GM19193 (cell line): ENCODE measurements around the gene TEX22.

Experiments used
- POLR2A ChIP-seq: IDR thresholded peaks from 4 replicates; pipeline ENCODE4 v1.6.1; 2011; ENCODE audit not compliant: insufficient read depth, insufficient read length; ENCODE audit errors: extremely low read depth

The TEX22 gene

GRCh38 chr14:105442834-105443233, 44.5 kb downstream of the TEX22 start:
- TF ChIP-seq POLR2A, result no peak

DNA sequence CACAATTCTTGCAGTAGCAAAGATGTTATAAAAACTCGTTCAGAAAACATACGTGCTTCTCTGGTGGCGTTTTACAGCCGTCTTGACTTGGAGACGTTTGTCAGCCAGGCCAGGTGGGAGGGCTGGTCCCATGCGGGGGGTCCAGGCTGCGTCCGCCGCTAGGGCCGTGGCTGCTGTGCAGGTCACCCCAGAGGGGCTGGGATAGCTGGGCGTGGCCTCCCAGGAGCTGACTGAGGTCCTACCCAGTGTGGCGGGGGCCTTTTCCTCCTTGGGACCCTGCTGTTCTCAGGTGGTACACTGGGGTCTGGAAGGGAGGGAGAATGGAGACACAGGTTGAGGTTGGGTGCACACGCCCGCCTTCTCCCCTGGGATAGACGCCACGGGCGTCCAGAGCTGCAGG, 46.5 kb downstream of the TEX22 start:
- no peak for TF ChIP-seq POLR2A

DNA sequence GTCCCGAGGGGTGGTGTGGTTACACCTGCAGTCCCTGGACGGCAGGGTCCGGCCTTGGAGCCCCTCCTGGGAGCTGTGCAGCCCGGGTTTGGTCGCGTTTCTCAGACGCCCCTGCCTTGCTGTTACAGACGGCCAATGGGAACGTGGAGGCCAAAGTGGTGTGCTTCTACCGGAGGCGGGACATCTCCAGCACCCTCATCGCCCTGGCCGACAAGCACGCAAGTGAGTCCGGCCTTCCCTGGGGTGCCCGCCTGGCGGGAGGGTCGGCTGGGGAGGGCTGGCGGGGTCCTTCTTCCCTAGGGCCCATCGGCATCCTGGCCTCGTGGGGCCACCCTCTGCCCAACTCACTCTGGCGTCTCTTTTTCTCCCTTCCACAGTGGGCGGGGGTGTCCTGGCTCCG, 47.0 kb downstream of the TEX22 start:
- no peak for TF ChIP-seq POLR2A

DNA sequence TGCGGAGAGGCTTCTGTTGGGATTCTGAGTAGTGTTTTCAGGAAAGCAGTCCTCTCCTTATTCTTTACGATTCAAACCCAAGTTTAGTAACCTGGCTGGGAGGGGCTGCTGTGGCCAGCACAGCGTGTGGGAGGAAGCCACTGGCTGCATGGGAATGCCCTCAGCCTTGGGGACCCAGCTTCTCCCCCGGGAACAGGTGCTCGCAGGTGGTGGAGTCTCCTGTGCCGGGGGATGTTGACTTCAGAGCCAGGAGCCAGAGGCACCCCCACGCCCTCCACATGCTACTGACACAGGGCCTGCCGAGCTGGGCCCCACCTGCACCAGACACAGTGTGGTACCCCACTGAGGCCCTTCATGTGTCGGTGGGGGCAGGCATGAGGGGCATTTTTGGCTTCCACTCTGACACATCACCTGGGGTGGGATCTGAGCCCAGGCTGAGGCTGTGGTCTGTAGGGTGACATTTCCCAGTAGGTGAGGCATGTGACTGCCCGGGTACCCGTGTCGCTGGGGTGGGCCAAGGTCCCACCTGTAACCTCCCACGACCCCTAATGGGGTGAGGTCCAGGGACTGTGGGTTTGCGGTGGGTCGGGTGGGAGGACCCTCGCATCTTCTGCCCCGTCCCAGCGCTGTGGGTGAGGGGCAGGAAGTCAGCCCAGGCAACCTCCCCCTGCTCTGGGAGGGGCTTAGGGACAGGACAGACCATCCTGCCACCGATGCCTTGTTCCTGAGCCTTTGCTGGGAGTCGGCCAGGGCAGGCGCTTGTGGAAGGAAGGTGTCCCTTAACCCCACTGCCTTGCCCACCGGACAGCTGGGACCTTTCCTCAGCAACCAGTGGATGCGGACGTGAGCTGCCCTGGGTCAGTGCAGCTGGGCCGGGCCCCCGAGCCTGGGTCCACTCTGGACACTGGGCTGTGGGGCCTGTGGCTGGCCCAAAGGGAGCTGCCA, 47.8 kb downstream of the TEX22 start:
- TF ChIP-seq POLR2A, result no peak

GRCh38 chr14:105446971-105447370, 48.6 kb downstream of the TEX22 start:
- TF ChIP-seq POLR2A, result no peak

GRCh38 chr14:105447651-105448640, 49.6 kb downstream of the TEX22 start:
- no peak for TF ChIP-seq POLR2A

DNA sequence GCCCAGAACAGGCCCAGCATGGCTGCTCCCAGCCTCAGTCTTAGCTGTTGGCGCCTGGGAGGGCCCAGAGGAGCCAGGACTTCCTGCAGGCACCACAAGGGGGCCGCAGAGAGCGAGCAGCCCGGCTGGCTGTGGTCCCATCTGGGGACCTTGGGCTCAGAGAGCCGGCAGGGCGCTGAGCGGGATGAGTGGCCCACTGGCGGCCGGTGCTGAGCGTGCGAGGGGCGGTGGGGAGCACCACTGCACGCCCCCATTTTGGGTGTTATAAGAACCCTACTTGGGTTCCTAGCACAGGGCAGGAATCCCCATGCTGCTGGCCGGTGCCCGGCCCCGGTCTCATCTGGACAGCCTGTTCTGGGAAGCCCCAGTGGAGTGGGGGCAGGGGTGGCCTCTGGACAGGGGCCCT, 50.4 kb downstream of the TEX22 start:
- no peak for TF ChIP-seq POLR2A

- TF ChIP-seq POLR2A, result no peak
Measured at GRCh38 chr14:105449276-105450122, 51.2 kb downstream of the TEX22 start.

GRCh38 chr14:105450123-105450505, 51.8 kb downstream of the TEX22 start:
- no peak for TF ChIP-seq POLR2A

- no peak for TF ChIP-seq POLR2A
Measured at GRCh38 chr14:105450864-105451720, 52.8 kb downstream of the TEX22 start.

DNA sequence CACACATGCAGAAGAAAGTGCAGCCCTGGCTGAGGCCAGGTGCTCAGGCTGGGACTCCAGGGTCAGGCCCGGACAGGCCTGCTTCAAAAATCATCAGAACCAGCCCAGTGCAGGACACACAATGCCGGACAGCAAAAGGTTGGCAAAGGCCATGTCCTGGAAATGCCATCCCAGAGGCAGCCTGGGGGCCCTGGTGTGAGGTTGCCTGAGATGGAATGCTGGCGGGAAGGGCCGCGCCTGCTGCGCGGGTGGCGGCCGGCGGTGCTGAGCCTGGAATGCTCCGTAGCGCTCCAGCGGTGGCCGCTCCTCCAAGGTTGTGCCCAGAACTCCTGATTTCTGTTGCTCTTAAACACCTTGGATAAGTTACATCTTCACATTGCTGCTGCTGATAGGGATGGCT, 54.6 kb downstream of the TEX22 start:
- TF ChIP-seq POLR2A, result no peak

GRCh38 chr14:105453847-105454246, 55.5 kb downstream of the TEX22 start:
- TF ChIP-seq POLR2A, result no peak

GRCh38 chr14:105455086-105455640, 56.8 kb downstream of the TEX22 start:
- TF ChIP-seq POLR2A, result no peak
